Mononuclear cell (primary cell): ENCODE results near the gene VTI1A. TPM values are rescaled to one million over a fixed set of nuclear protein-coding genes. Genes with fewer than 3 reads are reported as not detected.

Experiments used
- H3K27me3 ChIP-seq: 2 replicates; pipeline ENCODE4 v1.6.0; 2011; ENCODE audit warnings: low read length, control low read depth; ENCODE audit not compliant: insufficient read depth
- H3K4me1 ChIP-seq: 2 replicates; pipeline ENCODE4 v1.5.1; 2011; ENCODE audit warnings: mild to moderate bottlenecking, low read length, control low read depth; ENCODE audit not compliant: insufficient read depth
- H3K4me3 ChIP-seq: 2 replicates; pipeline ENCODE4 v1.5.1; 2011; ENCODE audit warnings: mild to moderate bottlenecking, low read length, moderate library complexity
- H3K9me3 ChIP-seq: 2 replicates; pipeline ENCODE4 v1.5.1; 2011; ENCODE audit warnings: low read depth, mild to moderate bottlenecking, control low read depth, low read length
- total RNA-seq: library from RNA; depleted of rRNA; stranded (reverse); fragments of >200 nt; gene quantifications from one replicate; pipeline ENCODE4 v1.2.3, GENCODE V29; 2012

The VTI1A gene
- total RNA-seq, 1 donor = 65.4 TPM

DNA sequence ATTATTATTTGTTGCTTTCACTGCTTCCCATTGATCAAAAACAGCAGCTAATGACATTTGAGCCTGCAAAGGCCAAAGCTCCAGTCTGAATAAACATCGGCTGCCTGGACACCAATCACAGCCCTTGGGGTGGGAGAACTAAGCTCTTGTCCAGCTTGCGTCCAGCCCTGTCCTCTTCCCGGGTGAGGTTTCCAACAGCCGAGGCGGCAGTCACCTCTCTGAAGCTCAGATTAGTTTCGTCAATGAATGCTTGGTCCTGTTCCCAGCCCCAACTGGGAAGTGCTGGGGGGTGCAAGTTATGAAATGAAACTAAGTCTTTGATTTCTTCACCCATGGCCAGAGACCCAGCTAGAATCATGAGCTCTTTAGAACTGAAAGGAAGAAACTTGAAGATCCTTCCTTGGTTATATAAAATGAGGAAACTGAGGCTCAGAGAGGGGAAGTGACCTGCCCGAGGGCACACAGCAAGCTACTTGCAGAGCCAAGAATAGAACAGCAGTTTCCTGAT is 389.0 kb downstream of the VTI1A start:
- Histone ChIP-seq H3K4me1 (peaks cover 21% of the 10 kb centered on the region), H3K9me3 (no peaks in the 10 kb centered on the region), H3K4me3 (no peak overlapping the region), H3K27me3 (no peaks in the 10 kb centered on the region)

GRCh38 chr10:112838784-112839481 is 391.9 kb downstream of the VTI1A start:
- Histone ChIP-seq H3K4me1 (peaks cover 27% of the 10 kb centered on the region), H3K27me3 (no peaks in the 10 kb centered on the region), H3K9me3 (no peaks in the 10 kb centered on the region), H3K4me3 (no peak overlapping the region)

- Histone ChIP-seq H3K4me3 (no peak overlapping the region), H3K9me3 (no peaks in the 10 kb centered on the region), H3K27me3 (no peaks in the 10 kb centered on the region), H3K4me1 (peaks cover 28% of the 10 kb centered on the region)
Measured at GRCh38 chr10:112839928-112840654, 393.1 kb downstream of the VTI1A start.

DNA sequence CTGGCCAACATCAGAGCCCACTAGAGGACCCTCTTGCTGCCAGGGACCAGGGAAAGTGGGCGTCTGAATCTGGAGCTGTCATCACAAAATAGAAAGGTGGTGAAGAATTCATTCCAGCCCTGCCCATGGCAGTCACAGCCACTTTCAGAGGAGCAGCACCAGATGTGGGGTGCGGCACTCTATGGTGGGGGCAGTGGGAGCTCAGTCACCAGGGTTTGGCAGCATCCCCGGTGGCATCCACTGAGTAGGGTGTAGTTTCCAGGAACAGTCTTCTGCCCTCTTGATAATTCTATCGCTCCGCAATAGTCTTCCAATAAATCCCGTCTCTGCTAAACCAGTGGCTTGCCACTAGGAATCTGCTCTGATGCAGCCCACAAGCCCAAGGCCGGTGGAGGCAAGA is 394.5 kb downstream of the VTI1A start:
- peaks cover 17% of the 10 kb centered on the region for H3K4me1 ChIP-seq
- H3K27me3 ChIP-seq = no peaks in the 10 kb centered on the region
- H3K4me3 ChIP-seq = no peak overlapping the region
- no peaks in the 10 kb centered on the region for H3K9me3 ChIP-seq

DNA sequence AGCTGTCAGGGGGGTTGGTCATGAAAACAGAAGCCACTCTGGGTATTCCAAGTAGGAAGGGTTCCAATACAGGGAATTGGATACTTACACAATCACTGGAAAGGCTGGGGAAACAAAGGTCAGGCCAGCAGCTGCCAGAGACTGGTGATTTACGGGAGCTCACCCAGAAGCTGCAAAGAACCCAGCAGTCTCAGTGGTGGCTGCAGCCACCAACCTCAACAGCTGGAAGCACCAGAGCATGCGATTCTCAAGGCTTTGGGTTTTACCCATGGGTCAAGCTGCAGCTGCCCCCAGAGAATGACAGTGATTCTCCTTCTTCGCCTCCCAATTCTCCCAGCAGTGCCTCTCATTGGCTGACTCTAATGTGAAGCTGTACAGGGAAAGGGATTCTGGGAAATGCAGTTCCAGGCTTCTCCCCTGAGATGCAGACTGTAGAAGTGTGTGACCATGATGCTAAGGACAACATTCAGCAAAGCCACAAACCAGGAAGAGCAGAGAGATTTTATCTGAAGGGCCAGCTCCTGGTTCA is 395.9 kb downstream of the VTI1A start:
- Histone ChIP-seq H3K4me1 (peaks cover 14% of the 10 kb centered on the region), H3K27me3 (no peaks in the 10 kb centered on the region), H3K4me3 (no peak overlapping the region), H3K9me3 (peaks cover 12% of the 10 kb centered on the region)

GRCh38 chr10:112843623-112844022 is 396.6 kb downstream of the VTI1A start:
- H3K4me1 ChIP-seq = peaks cover 14% of the 10 kb centered on the region
- H3K9me3 ChIP-seq = peaks cover 12% of the 10 kb centered on the region
- H3K27me3 ChIP-seq = no peaks in the 10 kb centered on the region
- H3K4me3 ChIP-seq = no peak overlapping the region

DNA sequence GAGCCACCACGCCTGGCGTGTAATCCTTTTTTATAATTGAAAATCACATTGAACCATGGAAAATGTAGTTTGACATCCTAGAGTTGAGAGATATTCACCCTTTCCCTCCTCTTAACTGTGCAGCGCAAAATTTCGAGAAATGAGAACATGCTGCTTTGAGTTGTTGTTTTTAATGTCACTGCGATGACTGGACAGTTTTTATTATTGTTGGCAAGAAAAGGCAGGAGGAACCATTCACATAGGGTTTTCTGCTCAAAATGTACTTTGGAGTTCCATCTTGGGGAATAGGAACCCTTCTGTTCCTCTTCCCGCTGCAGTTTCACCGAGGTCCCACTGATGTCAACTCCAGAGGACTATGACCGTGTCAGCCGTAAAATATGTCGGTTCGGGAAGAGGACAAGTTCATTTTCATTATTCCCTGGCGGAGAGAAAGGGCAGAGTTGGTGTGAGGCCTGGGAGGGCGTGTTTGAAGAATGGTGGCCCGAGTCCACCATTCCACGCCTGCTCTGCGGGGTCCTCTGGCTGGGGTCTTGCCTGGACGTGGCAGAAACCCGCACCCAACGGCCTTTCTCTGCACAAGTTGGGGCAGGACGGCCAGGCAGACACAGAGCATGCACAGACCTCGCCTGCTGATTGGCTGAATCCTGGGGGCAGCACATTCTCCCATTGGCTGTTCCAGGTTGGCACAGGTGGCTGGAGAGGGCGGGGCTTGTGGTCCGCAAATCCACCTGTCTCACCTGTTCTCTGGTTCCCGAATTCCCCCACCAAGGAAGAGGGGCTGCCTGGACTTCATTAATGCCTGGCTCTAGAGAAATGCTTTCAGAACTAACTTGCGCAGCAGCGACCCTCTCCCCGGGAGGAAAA is 397.9 kb downstream of the VTI1A start:
- Histone ChIP-seq H3K4me1 (peaks cover 14% of the 10 kb centered on the region), H3K9me3 (peaks cover 12% of the 10 kb centered on the region), H3K27me3 (no peaks in the 10 kb centered on the region), H3K4me3 (no peak overlapping the region)

DNA sequence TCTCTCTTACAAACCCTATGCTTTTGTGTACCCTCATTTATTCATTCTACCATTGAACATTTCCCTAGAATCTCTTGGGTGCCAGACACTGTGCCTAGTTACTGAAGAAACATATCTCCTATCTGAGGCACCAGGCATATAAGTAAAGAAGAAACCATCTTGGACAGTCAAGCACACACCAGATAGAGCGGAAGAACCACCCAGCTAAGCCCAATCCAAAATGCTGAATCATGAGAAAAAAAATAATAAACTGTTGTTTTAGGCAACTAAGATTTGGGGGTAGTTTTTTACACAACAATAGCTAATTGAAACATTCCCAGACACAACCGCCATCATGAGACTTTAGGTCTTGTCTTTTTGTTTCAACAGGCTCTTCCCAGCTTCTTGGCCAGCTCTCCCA is 400.8 kb downstream of the VTI1A start:
- Histone ChIP-seq H3K27me3 (no peaks in the 10 kb centered on the region), H3K4me1 (peaks cover 36% of the 10 kb centered on the region), H3K9me3 (peaks cover 12% of the 10 kb centered on the region), H3K4me3 (no peak overlapping the region)

DNA sequence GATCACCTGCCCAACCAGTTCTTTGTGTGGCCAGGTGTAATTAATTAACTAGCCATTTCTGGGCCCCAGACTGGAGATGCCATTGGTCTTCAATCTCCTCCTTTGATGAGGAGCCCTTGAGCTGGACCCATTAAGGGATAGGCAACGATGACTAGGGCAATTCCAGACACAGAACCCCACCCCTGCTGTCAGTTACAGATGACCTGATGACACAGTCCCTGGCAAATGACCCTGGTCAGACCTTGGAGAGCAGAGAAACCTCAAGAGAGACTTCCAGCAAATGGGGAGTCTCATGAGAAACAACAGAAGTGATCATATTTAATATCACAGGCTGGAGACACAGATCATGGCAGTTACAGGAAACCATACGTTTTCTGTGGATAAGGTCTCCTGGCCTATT is 401.2 kb downstream of the VTI1A start:
- H3K9me3 ChIP-seq = peaks cover 12% of the 10 kb centered on the region
- no peaks in the 10 kb centered on the region for H3K27me3 ChIP-seq
- peaks cover 41% of the 10 kb centered on the region for H3K4me1 ChIP-seq
- no peak overlapping the region for H3K4me3 ChIP-seq

- H3K27me3 ChIP-seq = no peaks in the 10 kb centered on the region
- H3K9me3 ChIP-seq = peaks cover 12% of the 10 kb centered on the region
- H3K4me1 ChIP-seq = peaks cover 40% of the 10 kb centered on the region
- H3K4me3 ChIP-seq = no peak overlapping the region
Measured at GRCh38 chr10:112848868-112849430, 401.9 kb downstream of the VTI1A start.

GRCh38 chr10:112849546-112849945 is 402.5 kb downstream of the VTI1A start:
- peaks cover 40% of the 10 kb centered on the region for H3K4me1 ChIP-seq
- no peaks in the 10 kb centered on the region for H3K27me3 ChIP-seq
- H3K9me3 ChIP-seq = peaks cover 12% of the 10 kb centered on the region
- H3K4me3 ChIP-seq = no peak overlapping the region

GRCh38 chr10:112851181-112851580 is 404.2 kb downstream of the VTI1A start:
- Histone ChIP-seq H3K4me3 (no peak overlapping the region), H3K4me1 (peaks cover 40% of the 10 kb centered on the region), H3K27me3 (no peaks in the 10 kb centered on the region), H3K9me3 (peaks cover 12% of the 10 kb centered on the region)

GRCh38 chr10:112851588-112852211 is 404.7 kb downstream of the VTI1A start:
- Histone ChIP-seq H3K9me3 (peaks cover 12% of the 10 kb centered on the region), H3K4me1 (peaks cover 40% of the 10 kb centered on the region), H3K27me3 (no peaks in the 10 kb centered on the region), H3K4me3 (no peak overlapping the region)

DNA sequence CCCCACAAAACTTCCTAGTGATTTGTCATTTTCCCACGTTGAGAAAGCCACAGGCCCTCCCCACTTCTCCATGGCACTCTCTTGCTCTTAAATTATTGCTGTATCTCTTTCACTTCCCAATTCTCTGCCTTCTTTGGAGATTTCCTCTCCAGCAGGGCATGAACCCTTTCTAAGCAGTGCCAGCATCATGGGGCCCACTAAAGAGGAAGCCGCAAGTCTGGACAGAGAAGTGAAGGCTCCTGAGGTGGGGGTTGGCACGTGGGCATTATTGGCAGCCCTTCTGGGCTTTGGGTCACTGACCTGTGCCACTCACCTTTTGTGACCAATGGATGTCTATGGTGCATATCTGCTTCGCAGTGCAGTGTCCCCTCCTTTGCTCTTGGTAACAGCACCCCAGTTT is 405.3 kb downstream of the VTI1A start:
- peaks cover 41% of the 10 kb centered on the region for H3K4me1 ChIP-seq
- peaks cover 6% of the 10 kb centered on the region for H3K9me3 ChIP-seq
- no peak overlapping the region for H3K4me3 ChIP-seq
- H3K27me3 ChIP-seq = no peaks in the 10 kb centered on the region
